AG08395 (cell line): ENCODE data around the gene TNFRSF17.
A peak's percentile ranks its signal among the peaks of the same experiment; 100 is the strongest.
"Not testable (repeated sequence)": the region's sequence is repeated elsewhere in the genome, so short reads cannot be mapped to it uniquely, and the experiment has no call there.

Source experiments
- DNase-seq: peaks from one replicate; pipeline ENCODE4 v3.0.0; 2012; ENCODE audit warnings: mixed read lengths, low spot score

The TNFRSF17 gene

DNA sequence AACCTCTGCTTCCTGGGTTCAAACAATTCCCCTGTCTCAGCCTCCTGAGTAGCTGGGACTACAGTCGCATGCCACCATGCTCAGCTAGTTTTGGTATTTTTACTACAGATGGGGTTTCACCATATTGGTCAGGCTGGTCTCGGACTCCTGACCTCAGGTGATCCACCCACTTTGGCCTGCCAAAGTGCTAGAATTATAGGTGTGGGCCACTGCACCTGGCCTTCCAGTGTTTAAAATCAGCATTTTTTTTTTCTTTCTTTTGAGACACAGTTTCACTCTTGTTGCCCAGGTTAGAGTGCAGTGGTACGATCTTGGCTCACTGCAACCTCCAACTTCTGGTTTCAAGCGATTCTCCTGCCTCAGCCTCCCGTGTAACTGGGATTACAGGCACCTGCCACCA is 5.3 kb downstream of the TNFRSF17 start:
- DNase-seq = not testable (repeated sequence)

DNA sequence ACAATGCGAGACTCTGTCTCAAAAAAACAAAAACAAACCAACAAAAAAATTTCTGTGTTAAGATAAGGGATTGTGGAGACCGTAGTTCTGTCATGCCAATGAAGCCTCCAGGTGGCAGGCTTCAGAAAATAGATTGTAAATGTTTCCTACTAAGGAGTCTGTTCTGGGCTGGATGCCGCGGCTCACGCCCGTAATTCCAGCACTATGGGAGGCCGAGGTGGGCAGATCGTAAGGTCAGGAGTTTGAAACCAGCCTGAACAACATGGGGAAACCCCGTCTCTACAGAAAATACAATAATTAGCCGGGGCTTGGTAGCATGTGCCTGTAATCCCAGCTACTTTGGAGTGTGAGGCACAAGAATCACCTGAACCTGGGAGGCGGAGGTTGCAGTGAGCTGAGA is 7.1 kb downstream of the TNFRSF17 start:
- DNase-seq = no peak

DNA sequence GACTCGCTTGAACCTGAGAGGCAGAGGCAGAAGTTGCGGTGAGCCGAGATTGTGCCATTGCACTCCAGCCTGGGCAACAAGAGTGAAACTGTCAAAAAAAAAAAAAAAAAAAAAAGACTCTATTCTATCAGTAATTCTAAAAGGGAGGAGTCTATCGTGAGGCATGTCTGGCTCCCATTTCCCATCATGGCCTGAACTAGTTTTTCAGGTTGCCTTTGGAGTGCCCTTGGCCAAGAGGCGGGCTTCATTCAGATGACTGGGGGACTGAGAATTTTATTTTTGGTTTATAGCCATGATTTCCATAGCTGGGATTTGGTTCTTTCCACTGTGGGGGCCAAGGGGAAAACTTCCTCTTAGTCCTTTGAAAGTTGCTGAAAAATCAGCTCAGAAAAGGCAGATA is 8.1 kb downstream of the TNFRSF17 start:
- no peak for DNase-seq

- no peak for DNase-seq
Measured at GRCh38 chr16:11976850-11977375, 11.9 kb downstream of the TNFRSF17 start.

DNA sequence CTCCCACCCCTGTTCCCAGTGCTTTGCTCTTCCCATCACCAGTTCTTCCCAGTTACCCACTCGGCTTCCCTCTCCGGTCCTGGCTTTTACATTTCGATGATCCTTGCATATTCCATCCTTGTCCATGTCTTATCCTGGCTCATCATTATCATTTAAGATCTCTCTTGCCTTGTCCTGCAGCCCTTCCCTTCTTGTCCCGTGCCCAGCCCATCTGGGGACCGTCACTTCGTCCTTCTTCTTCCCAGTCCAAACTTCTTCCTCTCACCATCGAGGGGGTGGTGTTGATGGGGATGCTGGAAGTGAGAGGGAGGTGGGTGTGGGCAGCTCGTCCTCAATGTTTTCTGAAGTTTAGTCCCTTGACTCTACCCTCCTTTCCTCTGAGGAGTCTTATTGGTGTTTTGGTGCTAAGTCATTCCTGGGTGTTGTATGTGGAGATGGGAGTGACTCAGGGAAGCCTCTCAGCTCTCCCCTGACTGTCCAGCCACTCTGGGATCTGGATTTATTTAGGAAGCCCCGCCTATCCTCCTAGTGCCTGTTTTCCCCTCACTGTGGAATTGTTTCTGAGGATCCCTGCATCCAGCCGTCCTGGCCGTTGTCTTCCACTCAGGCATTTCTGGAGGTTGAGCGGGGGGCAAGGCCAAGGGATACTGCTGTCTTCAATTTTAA is 12.5 kb downstream of the TNFRSF17 start:
- DNase-seq = peak; percentile 91

- DNase-seq = no peak
Measured at GRCh38 chr16:11978080-11978479, 13.1 kb downstream of the TNFRSF17 start.

GRCh38 chr16:11979013-11979672 is 14.1 kb downstream of the TNFRSF17 start:
- DNase-seq = no peak

- DNase-seq = no peak
Measured at GRCh38 chr16:11980136-11980844, 15.3 kb downstream of the TNFRSF17 start.

DNA sequence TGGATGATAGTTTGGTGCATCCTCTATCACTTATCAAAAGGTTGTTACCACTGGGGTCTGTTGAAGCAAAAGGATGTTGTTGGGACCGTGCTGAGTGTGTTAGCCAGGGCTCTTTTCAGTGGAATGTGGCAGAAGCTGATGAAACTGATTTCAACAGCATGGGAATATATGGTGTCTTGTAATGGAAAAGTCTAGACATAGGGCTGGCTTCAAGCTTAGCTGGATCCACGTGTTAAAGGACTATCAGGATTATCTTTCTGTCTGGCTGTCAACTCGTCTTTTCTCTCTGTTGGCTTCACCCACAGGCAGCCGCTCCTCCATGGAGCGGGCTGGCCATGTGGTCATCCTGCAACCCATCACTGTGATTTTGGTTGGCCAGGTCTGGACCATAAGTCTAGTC is 20.2 kb downstream of the TNFRSF17 start:
- no peak for DNase-seq

- no peak for DNase-seq
Measured at GRCh38 chr16:11986521-11987057, 21.6 kb downstream of the TNFRSF17 start.

DNA sequence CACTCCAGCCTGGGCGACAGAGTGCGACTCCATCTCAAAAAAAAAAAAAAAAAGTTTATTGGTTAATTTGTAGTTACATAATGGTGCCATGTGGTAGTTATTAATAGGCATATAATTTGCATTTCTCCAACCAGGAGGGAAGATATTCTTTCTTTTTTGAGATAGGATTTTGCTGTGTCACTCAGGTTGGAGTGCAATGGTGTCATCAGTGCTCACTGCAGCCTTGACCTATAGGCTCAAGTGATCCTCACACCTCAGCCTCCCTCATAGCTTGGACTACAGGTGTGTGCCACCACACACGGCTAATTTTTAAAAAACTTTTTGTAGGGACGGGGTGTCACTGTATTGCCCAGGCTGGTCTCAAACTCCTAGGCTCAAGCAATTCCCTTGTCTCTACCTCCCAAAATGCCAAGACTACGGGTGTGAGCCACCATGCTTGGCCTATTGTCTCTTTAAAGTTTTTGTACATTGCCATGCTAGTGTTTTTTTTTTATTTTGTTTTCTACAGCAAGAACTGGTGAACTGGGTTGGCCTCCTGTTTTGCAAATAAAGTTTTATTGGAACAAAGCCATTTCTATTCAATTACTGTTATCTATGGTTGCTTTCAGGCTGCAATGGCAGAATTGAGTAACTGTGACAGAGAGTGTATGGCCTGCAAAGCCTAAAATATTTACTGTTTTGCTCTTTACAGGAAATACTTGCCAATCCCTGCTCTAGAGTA is 23.4 kb downstream of the TNFRSF17 start:
- no peak for DNase-seq

DNA sequence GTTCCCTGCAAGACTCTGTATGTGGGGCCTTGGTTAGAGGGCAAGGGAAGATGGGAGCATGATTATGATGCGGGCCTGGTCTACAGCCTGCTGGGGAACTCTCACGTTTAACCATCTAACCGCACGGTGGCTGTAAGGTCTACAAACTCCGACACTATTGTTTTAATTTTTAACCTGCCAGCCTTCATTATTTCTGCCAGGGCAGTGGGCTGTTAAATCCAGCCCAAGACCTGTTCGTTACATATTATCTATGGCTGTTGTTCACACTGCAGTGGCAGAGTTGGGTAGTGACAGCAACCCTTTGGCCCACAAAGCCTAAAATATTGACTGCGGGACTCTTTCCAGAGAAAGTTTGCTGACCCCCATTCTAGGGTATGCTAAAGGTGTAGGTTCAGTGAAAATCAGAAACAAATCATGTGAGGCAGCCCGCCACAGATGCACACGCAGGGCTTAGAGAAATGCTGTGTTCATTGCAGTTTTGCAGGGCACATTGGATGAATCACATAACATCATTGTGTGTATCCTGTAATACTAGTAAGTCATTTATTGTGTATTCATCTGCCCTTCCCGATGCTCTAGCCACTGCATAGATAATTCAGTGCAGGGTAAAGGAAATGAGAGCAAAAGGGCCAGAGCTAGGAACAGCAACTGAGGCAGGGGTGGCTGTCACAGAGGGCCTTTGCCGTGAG is 25.8 kb downstream of the TNFRSF17 start:
- DNase-seq = no peak

DNA sequence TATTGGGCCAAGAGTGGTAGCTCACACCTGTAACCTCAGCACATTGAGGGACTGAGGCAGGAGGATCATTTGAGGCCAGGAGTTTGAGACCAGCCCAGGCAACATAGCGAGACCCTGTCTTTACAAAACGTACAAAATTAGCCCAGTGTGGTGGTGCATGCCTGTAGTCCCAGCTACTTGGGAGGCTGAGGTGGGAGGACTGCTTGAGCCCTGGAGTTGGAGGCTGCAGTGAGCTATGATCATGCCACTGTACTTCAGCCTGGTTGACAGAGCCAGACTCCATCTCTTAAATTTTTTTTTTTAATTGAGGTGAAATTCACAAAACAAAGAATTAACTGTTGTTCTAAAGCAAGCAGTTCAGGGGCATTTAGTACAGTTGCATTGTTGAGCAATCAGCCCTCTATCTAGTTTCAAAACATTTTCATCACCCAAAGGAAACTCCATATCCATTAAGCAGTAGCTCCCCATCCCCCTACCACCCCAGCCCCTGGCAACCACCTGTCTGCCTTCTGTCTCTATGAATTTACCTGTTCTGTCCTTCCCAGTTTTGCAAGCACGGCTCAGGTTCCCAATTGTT is 27.1 kb downstream of the TNFRSF17 start:
- DNase-seq = no peak

DNA sequence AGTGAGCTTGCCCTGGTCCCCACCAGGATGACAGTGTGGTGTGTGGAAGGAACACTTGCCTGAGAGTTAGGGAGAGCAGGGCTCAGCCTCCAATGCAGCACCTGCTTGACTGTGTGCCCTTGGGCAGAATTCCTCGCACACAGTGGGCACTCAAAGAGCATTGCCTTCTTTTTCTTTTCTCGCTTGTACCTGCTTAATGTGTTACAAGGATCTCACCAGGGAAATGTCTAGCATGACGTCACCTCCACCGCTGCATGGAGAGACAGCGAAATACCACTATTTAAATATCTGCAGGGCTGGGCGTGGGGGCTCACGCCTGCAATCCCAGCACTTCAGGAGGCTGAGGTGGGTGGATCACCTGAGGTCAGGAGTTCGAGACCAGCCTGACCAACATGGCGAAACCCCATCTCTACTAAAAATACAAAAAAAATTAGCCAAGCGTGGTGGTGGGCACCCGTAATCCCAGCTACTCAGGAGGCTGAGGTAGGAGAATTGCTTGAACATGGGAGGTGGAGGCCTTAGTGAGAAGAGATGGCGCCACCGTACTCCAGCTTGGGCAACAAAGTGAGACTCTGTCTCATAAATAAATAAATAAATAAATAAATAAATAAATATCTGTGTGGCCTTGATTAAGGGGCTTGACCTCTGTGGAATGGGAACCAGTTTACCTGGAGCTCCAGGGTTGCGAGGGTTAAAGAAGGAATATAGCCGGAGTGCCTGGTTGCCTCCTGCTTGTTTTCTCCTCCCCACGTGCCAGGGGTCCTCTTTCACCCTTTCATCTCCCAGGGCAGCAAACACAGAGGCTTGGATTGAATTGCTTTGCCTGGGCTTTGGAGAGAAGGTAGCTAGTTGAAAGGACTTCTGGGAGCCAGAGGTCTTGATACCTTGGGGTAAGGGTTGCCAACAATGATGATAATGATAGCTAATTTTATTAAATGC is 27.8 kb downstream of the TNFRSF17 start:
- DNase-seq = no peak

GRCh38 chr16:11994143-11995119 is 29.4 kb downstream of the TNFRSF17 start:
- peak; percentile 59 for DNase-seq

DNA sequence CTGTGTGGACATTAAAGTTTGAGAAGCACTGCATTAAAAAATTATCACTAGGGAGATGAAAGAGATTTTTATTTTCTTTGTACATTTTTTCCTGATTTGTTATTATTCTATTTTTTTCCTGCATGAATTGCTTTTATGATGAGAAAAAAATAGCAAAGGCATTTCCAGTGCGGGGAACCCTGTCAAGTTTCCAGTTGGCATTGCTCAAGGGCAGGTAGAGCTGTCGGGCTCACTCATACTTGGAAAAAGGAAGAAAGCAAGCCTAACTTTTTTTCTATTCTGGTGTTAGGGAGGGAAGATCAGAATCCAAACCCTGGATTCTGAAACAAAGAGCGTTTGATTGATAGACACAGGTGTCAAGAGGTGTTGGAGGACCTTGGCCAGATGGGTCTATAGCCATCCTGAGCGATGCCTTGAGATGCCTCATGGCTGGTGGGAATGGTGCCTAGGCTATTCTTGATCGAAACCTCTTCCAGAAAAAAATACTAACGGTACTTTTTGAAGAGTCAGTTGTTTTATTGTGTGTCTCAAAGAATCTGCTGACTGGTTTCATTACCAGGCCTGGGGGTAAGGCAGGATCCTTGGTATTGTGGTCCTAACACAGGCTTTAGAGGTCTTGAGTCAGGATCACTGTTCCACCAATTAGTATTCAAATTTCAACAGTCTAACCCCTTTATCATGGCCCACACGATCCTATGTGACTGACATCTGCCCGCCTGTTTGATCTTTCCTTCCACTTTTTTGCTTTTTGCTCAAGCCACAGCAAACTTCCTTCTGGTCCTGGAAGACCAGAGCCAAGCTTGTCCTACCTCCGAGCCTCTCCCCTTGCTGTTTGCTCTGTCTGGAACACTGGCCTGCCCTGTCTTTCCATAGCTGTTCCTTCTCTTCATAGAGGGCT is 31.7 kb downstream of the TNFRSF17 start:
- no peak for DNase-seq

GRCh38 chr16:12000032-12000431 is 35.0 kb downstream of the TNFRSF17 start:
- no peak for DNase-seq
